C4-2B (cell line): Measurements from ENCODE around the gene RALGPS2.
"Not testable (repeated sequence)": the region's sequence is repeated elsewhere in the genome, so short reads cannot be mapped to it uniquely, and the experiment has no call there.

ENCODE experiments used
- H3K27ac ChIP-seq: fragments of 450-650 bp; 2 replicates; pipeline ENCODE4 v1.5.1; 2017
- CTCF ChIP-seq: fragments of 450-650 bp; conservative IDR thresholded peaks from 2 replicates; pipeline ENCODE4 v1.5.1; 2017; ENCODE audit warnings: mild to moderate bottlenecking
- ZFX ChIP-seq: fragments of 450-650 bp; IDR thresholded peaks from 2 replicates; pipeline ENCODE4 v1.6.1; 2017

Gene RALGPS2

GRCh38 chr1:178746345-178746744 lies 21.3 kb downstream of the RALGPS2 start:
- H3K27ac ChIP-seq, result no peak overlapping the region
- no peak for TF ChIP-seq CTCF

- not testable (repeated sequence) for H3K27ac ChIP-seq
These were observed 22.3 kb downstream of the RALGPS2 start for GRCh38 chr1:178747361-178747760.

GRCh38 chr1:178749581-178750166 lies 24.6 kb downstream of the RALGPS2 start:
- no peak for TF ChIP-seq ZFX
- H3K27ac ChIP-seq, result no peak overlapping the region

- no peak overlapping the region for H3K27ac ChIP-seq
- TF ChIP-seq CTCF (no peak), ZFX (no peak)
These were observed 26.0 kb downstream of the RALGPS2 start for GRCh38 chr1:178751046-178751445.

- no peak overlapping the region for H3K27ac ChIP-seq
These were observed 27.8 kb downstream of the RALGPS2 start for GRCh38 chr1:178752891-178753290.

GRCh38 chr1:178754655-178755256 lies 29.7 kb downstream of the RALGPS2 start:
- not testable (repeated sequence) for H3K27ac ChIP-seq

More at GRCh38 chr1:178752891-178753290, 27.8 kb downstream of the RALGPS2 start:
- TF ChIP-seq CTCF (no peak), ZFX (no peak)

GRCh38 chr1:178768423-178768822 lies 43.4 kb downstream of the RALGPS2 start:
- no peak overlapping the region for H3K27ac ChIP-seq
- TF ChIP-seq ZFX (no peak), CTCF (peak; percentile 91)

GRCh38 chr1:178772952-178773351 lies 47.9 kb downstream of the RALGPS2 start:
- TF ChIP-seq ZFX (no peak), CTCF (no peak)

GRCh38 chr1:178774263-178774662 lies 49.2 kb downstream of the RALGPS2 start:
- H3K27ac ChIP-seq, result no peak overlapping the region
- TF ChIP-seq ZFX (no peak), CTCF (peak; percentile 69)

More at GRCh38 chr1:178772952-178773351, 47.9 kb downstream of the RALGPS2 start:
- no peak overlapping the region for H3K27ac ChIP-seq
